Measurements from ENCODE around the gene CEP85L.

- TF ChIP-seq EZH2 (IDR thresholded peaks at IDR 0.05; ENCODE audit: insufficient read depth, poor library complexity, severe bottlenecking) = no peak
- TF ChIP-seq EZH2phosphoT487 (IDR thresholded peaks at IDR 0.05; ENCODE audit: insufficient read depth, low read depth) = no peak
These were observed 142.3 kb downstream of the CEP85L start for GRCh38 chr6:118509009-118509617.
